GM12892 (cell line): ENCODE results near the gene ZBTB2.
"Not testable (repeated sequence)": the region's sequence is repeated elsewhere in the genome, so short reads cannot be mapped to it uniquely, and the experiment has no call there.

Source experiments
- DNase-seq: peaks from one replicate; pipeline ENCODE4 v3.0.0; 2011; ENCODE audit not compliant: insufficient read length
- FAIRE-seq: peaks from 2 replicates; lab custom pipeline; 2011; peaks lifted over from hg19 to GRCh38; lab: Jason Lieb, UNC
- POLR2A ChIP-seq: IDR thresholded peaks from 2 replicates; pipeline ENCODE4 v1.6.1; 2011; ENCODE audit warnings: low read depth, low read length, control low read depth
- POLR2AphosphoS5 ChIP-seq: IDR thresholded peaks from 2 replicates; pipeline ENCODE4 v1.6.1; 2011; ENCODE audit warnings: low read depth, low read length, control low read depth
- TAF1 ChIP-seq: IDR thresholded peaks from 2 replicates; pipeline ENCODE4 v1.6.1; 2011; ENCODE audit warnings: low read depth, mild to moderate bottlenecking, control low read depth, low read length, borderline replicate concordance

ZBTB2 gene

GRCh38 chr6:151321438-151321837, 69.9 kb downstream of the ZBTB2 start:
- DNase-seq (no peak), FAIRE-seq (no peak)
- TF ChIP-seq POLR2AphosphoS5 (no peak), TAF1 (no peak), POLR2A (no peak)

- TF ChIP-seq POLR2AphosphoS5: no peak
- no peak for TF ChIP-seq POLR2A
- no peak for TF ChIP-seq TAF1
- DNase-seq (no peak), FAIRE-seq (no peak)
Observed at GRCh38 chr6:151320140-151320539, 71.2 kb downstream of the ZBTB2 start.

- no peak for TF ChIP-seq POLR2AphosphoS5
- no peak for TF ChIP-seq TAF1
- no peak for TF ChIP-seq POLR2A
- DNase-seq (no peak), FAIRE-seq (no peak)
Observed at GRCh38 chr6:151317995-151318365, 73.4 kb downstream of the ZBTB2 start.

- TF ChIP-seq TAF1 (no peak), POLR2AphosphoS5 (no peak), POLR2A (no peak)
- FAIRE-seq (no peak), DNase-seq (no peak)
Observed at GRCh38 chr6:151317103-151317994, 74.0 kb downstream of the ZBTB2 start.

DNA sequence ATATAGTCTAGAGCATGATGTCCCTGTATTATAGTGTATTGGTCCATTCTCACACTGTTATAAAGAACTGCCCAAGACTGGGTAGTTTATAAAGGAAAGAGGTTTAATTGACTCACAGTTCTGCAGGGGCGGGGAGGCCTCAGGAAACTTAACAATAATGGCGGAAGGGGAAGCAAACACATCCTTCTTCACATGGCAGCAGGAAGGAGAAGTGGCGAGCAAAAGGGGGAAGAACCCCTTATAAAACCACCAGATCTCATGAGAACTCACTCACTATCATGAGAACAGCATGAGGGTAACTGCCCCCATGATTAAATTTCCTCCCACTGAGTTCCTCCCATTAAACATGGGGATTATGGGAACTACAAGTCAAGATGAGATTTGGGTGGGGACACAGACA, 75.7 kb downstream of the ZBTB2 start:
- DNase-seq, FAIRE-seq: not testable (repeated sequence)
